ENCODE measurements around the gene CHN2. TPM values are rescaled to one million over a fixed set of nuclear protein-coding genes. Genes with fewer than 3 reads are reported as not detected.

Gene CHN2
- total RNA-seq, 1 experiment from 2014 or later = 2.1 TPM

DNA sequence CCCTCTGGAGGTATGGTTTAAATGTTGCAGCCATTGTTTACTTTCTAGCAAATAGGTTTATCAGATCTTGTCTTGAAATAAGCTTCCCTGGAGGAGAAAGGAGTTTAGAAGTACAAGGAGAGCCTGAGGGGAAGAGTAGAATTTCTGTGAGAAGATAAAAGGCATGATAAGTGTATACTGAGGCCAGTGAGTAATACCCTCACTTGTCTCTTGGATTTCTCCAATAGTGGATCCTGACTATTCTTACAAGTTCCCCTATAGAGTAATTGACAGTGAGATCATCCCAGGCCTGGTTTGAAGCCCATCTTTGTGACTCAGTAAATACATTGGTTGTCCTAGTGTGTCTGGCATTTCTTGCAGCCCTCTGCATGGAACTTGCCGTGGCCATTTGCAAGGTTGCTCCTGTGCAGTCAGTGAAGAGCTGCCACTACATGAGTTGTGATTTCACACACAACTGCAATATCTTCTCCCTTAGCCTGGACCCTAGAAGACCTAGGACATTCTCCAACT, 41.6 kb downstream of the CHN2 start:
- ChIA-PET RAD21 (ENCODE audit: low non-redundant PET in 1 of 2, low total read pairs in 2 of 2, uncharacterized antibody in 2 of 2, unreplicated experiment in 2 of 2) (no interaction called here), POLR2A (no interaction called here), CTCF (no interaction called here)
- Histone ChIP-seq H3K9me2 (ENCODE audit: insufficient read depth) (no peaks in the 10 kb centered on the region), H3K4me3 (replicated peaks in 1 of 2; ENCODE audit: low read depth in 1 of 2, low read length in 2 of 2) (no peak overlapping the region), H3K79me2 (ENCODE audit: insufficient read depth, low read length) (no peaks in the 10 kb centered on the region), H3K9ac (ENCODE audit: low read length) (no peak overlapping the region), H3K36me3 (ENCODE audit: control insufficient read depth in 1 of 2, insufficient read depth in 2 of 2, low read length in 2 of 2) (no peaks in the 10 kb centered on the region), H2AFZ (ENCODE audit: low read depth, low read length, poor library complexity, severe bottlenecking) (no peak overlapping the region), H3K4me2 (ENCODE audit: low read length) (no peak overlapping the region), H3K9me3 (ENCODE audit: control insufficient read depth in 1 of 2, insufficient read depth in 1 of 2, low read depth in 1 of 2, low read length in 2 of 2) (no peaks in the 10 kb centered on the region), H3K4me1 (ENCODE audit: control insufficient read depth in 1 of 2, insufficient read depth in 2 of 2, low read length in 2 of 2) (no peaks in the 10 kb centered on the region), H3K27ac (ENCODE audit: low read depth, low read length) (no peak overlapping the region), H4K20me1 (ENCODE audit: insufficient read depth) (no peaks in the 10 kb centered on the region), H3K27me3 (ENCODE audit: insufficient read depth, low read length) (no peaks in the 10 kb centered on the region)
- BruUV-seq (replicated peaks) = no TSS peak
- ATAC-seq (no peak), DNase-seq (ENCODE audit: low read depth, low spot score) (no peak)
- intact Hi-C loops (cut with micrococcal nuclease) = no loop called here
- no peak for TF ChIP-seq ZNF274 (IDR thresholded peaks at IDR 0.05; ENCODE audit: low read depth, low read length)
- no peak for TF ChIP-seq SP1 (IDR thresholded peaks at IDR 0.05; ENCODE audit: low read depth)
- no peak for TF ChIP-seq FOSL1 (IDR thresholded peaks at IDR 0.05; ENCODE audit: low read depth)
- TF ChIP-seq, protein P1, sequence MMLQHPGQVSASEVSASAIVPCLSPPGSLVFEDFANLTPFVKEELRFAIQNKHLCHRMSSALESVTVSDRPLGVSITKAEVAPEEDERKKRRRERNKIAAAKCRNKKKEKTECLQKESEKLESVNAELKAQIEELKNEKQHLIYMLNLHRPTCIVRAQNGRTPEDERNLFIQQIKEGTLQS (IDR thresholded peaks at IDR 0.05) = no peak

DNA sequence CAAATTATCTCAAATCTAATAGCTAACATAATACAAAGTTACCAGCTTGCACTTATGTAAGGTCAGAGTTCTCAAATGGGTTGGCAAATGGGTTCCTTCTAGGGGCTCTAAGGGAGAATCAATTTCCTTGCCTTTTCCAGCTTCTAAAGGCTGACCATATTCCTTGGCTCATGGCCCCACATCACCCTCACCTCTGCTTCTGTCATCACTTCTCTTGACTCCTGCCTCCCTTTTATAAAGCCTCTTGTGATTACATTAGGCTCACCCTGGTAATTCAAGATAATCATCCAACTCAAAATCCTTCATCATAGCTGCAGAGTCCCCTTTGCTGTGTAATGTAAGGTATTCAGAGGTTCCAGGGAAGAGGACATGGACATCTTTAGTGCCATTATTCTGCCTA, 42.1 kb downstream of the CHN2 start:
- H3K27ac ChIP-seq (ENCODE audit: low read depth, low read length) = no peak overlapping the region
- H4K20me1 ChIP-seq (ENCODE audit: insufficient read depth) = no peaks in the 10 kb centered on the region
- H3K4me1 ChIP-seq (ENCODE audit: control insufficient read depth in 1 of 2, insufficient read depth in 2 of 2, low read length in 2 of 2) = no peaks in the 10 kb centered on the region
- H3K9me2 ChIP-seq (ENCODE audit: insufficient read depth) = no peaks in the 10 kb centered on the region
- ChIA-PET POLR2A (no interaction called here), RAD21 (ENCODE audit: low non-redundant PET in 1 of 2, low total read pairs in 2 of 2, uncharacterized antibody in 2 of 2, unreplicated experiment in 2 of 2) (no interaction called here), CTCF (no interaction called here)
- BruUV-seq (replicated peaks) = no TSS peak
- TF ChIP-seq JUND (IDR thresholded peaks at IDR 0.05) (no peak), EGR1 (IDR thresholded peaks at IDR 0.05; ENCODE audit: low read depth) (no peak), SIN3A (IDR thresholded peaks at IDR 0.05; ENCODE audit: low read depth) (no peak), ZBTB33 (IDR thresholded peaks at IDR 0.05; ENCODE audit: extremely low read depth, insufficient replicate concordance, low read length) (no peak), ZFX (IDR thresholded peaks at IDR 0.05) (no peak), TCF7L2 (IDR thresholded peaks at IDR 0.05; ENCODE audit: borderline replicate concordance, extremely low read depth, insufficient read depth, insufficient read length) (no peak), EZH2phosphoT487 (IDR thresholded peaks at IDR 0.05; ENCODE audit: borderline replicate concordance) (no peak), POLR2AphosphoS5 (IDR thresholded peaks at IDR 0.05; ENCODE audit: low read depth, low read length) (no peak), RAD21 (IDR thresholded peaks at IDR 0.05; ENCODE audit: low read depth) (no peak), CEBPB (IDR thresholded peaks at IDR 0.05; ENCODE audit: low read depth) (no peak)
- H2AFZ ChIP-seq (ENCODE audit: low read depth, low read length, poor library complexity, severe bottlenecking) = no peak overlapping the region
- H3K27me3 ChIP-seq (ENCODE audit: insufficient read depth, low read length) = no peaks in the 10 kb centered on the region
- H3K36me3 ChIP-seq (ENCODE audit: control insufficient read depth in 1 of 2, insufficient read depth in 2 of 2, low read length in 2 of 2) = no peaks in the 10 kb centered on the region
- H3K4me2 ChIP-seq (ENCODE audit: low read length) = no peak overlapping the region
- H3K79me2 ChIP-seq (ENCODE audit: insufficient read depth, low read length) = no peaks in the 10 kb centered on the region
- DNase-seq (ENCODE audit: low read depth, low spot score) = no peak
- intact Hi-C loops (cut with micrococcal nuclease) = no loop called here
- no peak overlapping the region for H3K4me3 ChIP-seq (replicated peaks in 1 of 2; ENCODE audit: low read depth in 1 of 2, low read length in 2 of 2)
- no peak for ATAC-seq
- H3K9ac ChIP-seq (ENCODE audit: low read length) = no peak overlapping the region
- no peaks in the 10 kb centered on the region for H3K9me3 ChIP-seq (ENCODE audit: control insufficient read depth in 1 of 2, insufficient read depth in 1 of 2, low read depth in 1 of 2, low read length in 2 of 2)

Measured in HCT116 (cell line).